K562 (cell line): ENCODE data around the gene DCP1B. TPM values are rescaled to one million over a fixed set of nuclear protein-coding genes. Genes with fewer than 3 reads are reported as not detected.

Source experiments
- ATAC-seq: fragments of 200-7000 bp; cut with Tn5 transposase; 3 replicates; pipeline ENCODE4 v1.9.1; 2020; ENCODE audit warnings: moderate library complexity
- BruUV-seq: library from RNA; stranded (reverse); fragments of 400-500 nt; replicated peaks from 2 replicates; lab custom pipeline; 2021; lab: Mats Ljungman, UMichigan
- CTCF ChIA-PET: fragments of 300-600 bp; formaldehyde crosslinking; extraction: SDS; loops from one replicate; lab custom pipeline; 2021; ENCODE audit warnings: low intra/inter-chr PET ratio; lab: Yijun Ruan, JAX
- POLR2A ChIA-PET: fragments of 300-600, 350-650 bp; sonication (Branson Sonifier 250); formaldehyde crosslinking; extraction: SDS; loops from one replicate; lab custom pipeline; 2021; ENCODE audit warnings: antibody characterized with exemption, inconsistent platforms; lab: Yijun Ruan, JAX
- DNase-seq, 4 experiments: peaks; one replicate each; pipeline versions ENCODE4 v3.0.0 to v3.0.0-alpha.2; 2011 to 2018; ENCODE audit warnings: low spot score in 3 of 4, mixed read lengths in 3 of 4; ENCODE audit errors: extremely low read depth in 1 of 4
- FAIRE-seq: peaks from 2 replicates; lab custom pipeline; 2011; peaks lifted over from hg19 to GRCh38; lab: Jason Lieb, UNC
- H2AFZ ChIP-seq: 2 replicates; pipeline ENCODE4 v1.6.0; 2011; ENCODE audit warnings: low read depth, low read length, control low read depth, inconsistent platforms
- H3K27ac ChIP-seq: fragments of 200-600 bp; 3 replicates; pipeline ENCODE4 v1.8.0; 2011; ENCODE audit warnings: low read depth, mild to moderate bottlenecking, control low read depth, inconsistent platforms, low read length, moderate library complexity, mixed read lengths; ENCODE audit errors: extremely low read depth
- H3K27me3 ChIP-seq, 2 experiments: fragments of 300-600 bp in 1 of 2; 2 replicates in 1 of 2; 3 replicates in 1 of 2; pipeline versions ENCODE4 v1.6.0 to v1.8.0; 2011; ENCODE audit warnings: inconsistent platforms in 2 of 2, low read length in 2 of 2, mild to moderate bottlenecking in 1 of 2, mixed read lengths in 1 of 2, moderate library complexity in 1 of 2; ENCODE audit not compliant: control insufficient read depth in 2 of 2, insufficient read depth in 2 of 2
- H3K36me3 ChIP-seq: fragments of 300-600 bp; 3 replicates; pipeline ENCODE4 v1.8.0; 2011; ENCODE audit warnings: mild to moderate bottlenecking, low read length, inconsistent platforms; ENCODE audit not compliant: control insufficient read depth, insufficient read depth
- H3K4me1 ChIP-seq, 2 experiments: fragments of 200-600 bp in 1 of 2; replicated peaks in 1 of 2; 2 replicates in 1 of 2; 3 replicates in 1 of 2; pipeline versions ENCODE4 v1.5.1 to v1.8.0; 2011; ENCODE audit warnings: inconsistent platforms in 2 of 2, low read length in 2 of 2, mild to moderate bottlenecking in 1 of 2, mixed read lengths in 1 of 2, moderate library complexity in 1 of 2; ENCODE audit not compliant: control insufficient read depth in 2 of 2, insufficient read depth in 2 of 2
- H3K4me2 ChIP-seq: 2 replicates; pipeline ENCODE4 v1.6.1; 2011; ENCODE audit warnings: low read length, control low read depth, inconsistent platforms, mixed read lengths; ENCODE audit not compliant: insufficient read depth
- H3K4me3 ChIP-seq: fragments of 200-600 bp; sonication (generic), shearing (Covaris generic); 2 replicates; pipeline ENCODE4 v1.5.1; 2016; ENCODE audit warnings: control low read depth, inconsistent platforms
- H3K79me2 ChIP-seq: fragments of 200-600 bp; 3 replicates; pipeline ENCODE4 v1.8.0; 2011; ENCODE audit warnings: low read length, inconsistent platforms; ENCODE audit not compliant: control insufficient read depth, insufficient read depth
- H3K9ac ChIP-seq, 2 experiments: 2 replicates each; pipeline versions ENCODE4 v1.6.0 to v1.6.1; 2011; ENCODE audit warnings: low read depth in 2 of 2, low read length in 2 of 2, control low read depth in 1 of 2, inconsistent platforms in 1 of 2, mild to moderate bottlenecking in 1 of 2, mixed read lengths in 1 of 2; ENCODE audit not compliant: insufficient read depth in 1 of 2
- H3K9me1 ChIP-seq: one replicate; pipeline ENCODE4 v1.6.0; 2011; ENCODE audit warnings: inconsistent platforms, mild to moderate bottlenecking, low read length, moderate library complexity; ENCODE audit not compliant: control insufficient read depth, insufficient read depth
- H3K9me3 ChIP-seq: replicated peaks from 2 replicates; pipeline ENCODE4 v1.5.1; 2011; ENCODE audit warnings: low read depth, low read length, inconsistent platforms; ENCODE audit not compliant: control insufficient read depth, insufficient read depth
- H4K20me1 ChIP-seq: replicated peaks from 2 replicates; pipeline ENCODE4 v1.6.1; 2011; ENCODE audit warnings: low read length, inconsistent platforms, mixed read lengths; ENCODE audit not compliant: control insufficient read depth, insufficient read depth
- E2F3 ChIP-seq: fragments of 250-450 bp; sonication (Bioruptor Pico); IDR thresholded peaks from 2 replicates; pipeline ENCODE4 v1.4.0; 2020; ENCODE audit warnings: mild to moderate bottlenecking
- GTF2B ChIP-seq: IDR thresholded peaks from 2 replicates; pipeline ENCODE4 v1.6.1; 2011; ENCODE audit not compliant: insufficient read length; ENCODE audit errors: extremely low read depth
- KAT7 ChIP-seq: sonication (generic); formaldehyde crosslinking; IDR thresholded peaks from 2 replicates; pipeline ENCODE4 v1.8.0; 2022; ENCODE audit warnings: missing genetic modification reagents, mild to moderate bottlenecking, borderline replicate concordance
- MXI1 ChIP-seq: IDR thresholded peaks from 2 replicates; pipeline ENCODE4 v1.6.1; 2011; ENCODE audit warnings: low read depth, mild to moderate bottlenecking, improper control_type of control experiment, low read length
- NFE2 ChIP-seq: IDR thresholded peaks from 2 replicates; pipeline ENCODE4 v1.6.1; 2014; ENCODE audit warnings: antibody characterized with exemption, low read depth
- POLR2G ChIP-seq: fragments of 200-400 bp; formaldehyde crosslinking; IDR thresholded peaks from 2 replicates; pipeline ENCODE4 v1.6.1; 2017; ENCODE audit warnings: low read depth, mild to moderate bottlenecking, antibody characterized with exemption, low read length, moderate library complexity
- POU5F1 ChIP-seq: fragments of 150-350 bp; IDR thresholded peaks from 2 replicates; pipeline ENCODE4 v1.6.1; 2014; ENCODE audit warnings: borderline replicate concordance, low read length, low read depth, mild to moderate bottlenecking; ENCODE audit not compliant: partially characterized antibody
- SLC30A9 ChIP-seq: fragments of 250-450 bp; sonication (Bioruptor Pico); IDR thresholded peaks from 2 replicates; pipeline ENCODE4 v1.8.0; 2022; ENCODE audit warnings: mild to moderate bottlenecking, moderate library complexity
- ZBED1 ChIP-seq: IDR thresholded peaks from 2 replicates; pipeline ENCODE4 v1.6.1; 2014
- ZBTB26 ChIP-seq: fragments of 450-650 bp; formaldehyde crosslinking; IDR thresholded peaks from 2 replicates; pipeline ENCODE4 v1.4.0; 2022; ENCODE audit warnings: missing genetic modification characterization
- ZNF263 ChIP-seq: sonication (generic); formaldehyde crosslinking; IDR thresholded peaks from 2 replicates; pipeline ENCODE4 v1.8.0; 2022; ENCODE audit warnings: mild to moderate bottlenecking, missing genetic modification reagents, borderline replicate concordance
- ZNF57 ChIP-seq: fragments of 450-650 bp; formaldehyde crosslinking; IDR thresholded peaks from 2 replicates; pipeline ENCODE4 v1.4.0; 2020; ENCODE audit warnings: mild to moderate bottlenecking, moderate library complexity
- ZNF589 ChIP-seq: fragments of 200-800 bp; sonication (Bioruptor generic); IDR thresholded peaks from 2 replicates; pipeline ENCODE4 v1.6.1; 2016; ENCODE audit warnings: low read depth, missing genetic modification characterization, missing compliant biosample characterization
- WGBS: fragments of 100-300 bp; shearing (Covaris generic); methylation state at CpG from one replicate; pipeline ENCODE4 v1.1.6; 2016; ENCODE audit warnings: low coverage, mixed read lengths; ENCODE audit not compliant: insufficient coverage; ENCODE audit errors: missing lambda C conversion rate; 5-methylcytosine and 5-hydroxymethylcytosine counted together
- in situ Hi-C: fragments of 300-500 bp; cut with MboI; formaldehyde crosslinking; loops from 4 replicates; pipeline ENCODE4 v1.15.0; 2018; ENCODE audit warnings: inconsistent platforms, mixed read lengths
- intact Hi-C: fragments of 100-400 bp; cut with micrococcal nuclease; formaldehyde crosslinking; loops from 2 replicates; pipeline ENCODE4 v1.14.2; 2022
- polyA plus RNA-seq, 8 experiments: library from polyadenylated mRNA; depleted of rRNA in 4 of 8; stranded (reverse) in 5 of 8; unstranded in 3 of 8; fragments of >200 nt; fragmentation: Nextera tagmentation in 2 of 8; fragmentation: Illumina TruSeq in 1 of 8; extraction: Ambion mirVana in 2 of 8; extraction: Trizol in 1 of 8; gene quantifications; 2 replicates each; pipeline versions ENCODE4 v1.2.1 to v1.2.3, GENCODE V29; 2011 to 2014; ENCODE audit warnings: inconsistent platforms in 1 of 8, missing spikeins in 1 of 8
- total RNA-seq, 7 experiments: library from RNA; depleted of rRNA in 6 of 7; stranded (reverse); fragments of >200 nt in 6 of 7; fragmentation: Illumina TruSeq in 2 of 7; extraction: Trizol in 2 of 7; gene quantifications; 2 replicates each; pipeline versions ENCODE4 v1.2.1 to v1.2.3, GENCODE V29; 2011 to 2021; ENCODE audit warnings: low replicate concordance in 1 of 7
- TF ChIP-seq, protein P1 (sequence below): fragments of 250-450 bp; sonication (Bioruptor Pico); IDR thresholded peaks from 2 replicates; pipeline ENCODE4 v1.4.0; 2020; ENCODE audit warnings: mild to moderate bottlenecking, moderate library complexity
- TF ChIP-seq, protein P2 (sequence below): sonication (generic); formaldehyde crosslinking; IDR thresholded peaks from 2 replicates; pipeline ENCODE4 v1.8.0; 2022; ENCODE audit warnings: mild to moderate bottlenecking, missing genetic modification reagents, borderline replicate concordance

DCP1B gene
- total and polyA plus RNA-seq, 9 of the 15 experiments (the other 6 are each of a cell fraction or from before 2014, with no cell fraction given): 0.83 to 7.3 (median 3.4) TPM

DNA sequence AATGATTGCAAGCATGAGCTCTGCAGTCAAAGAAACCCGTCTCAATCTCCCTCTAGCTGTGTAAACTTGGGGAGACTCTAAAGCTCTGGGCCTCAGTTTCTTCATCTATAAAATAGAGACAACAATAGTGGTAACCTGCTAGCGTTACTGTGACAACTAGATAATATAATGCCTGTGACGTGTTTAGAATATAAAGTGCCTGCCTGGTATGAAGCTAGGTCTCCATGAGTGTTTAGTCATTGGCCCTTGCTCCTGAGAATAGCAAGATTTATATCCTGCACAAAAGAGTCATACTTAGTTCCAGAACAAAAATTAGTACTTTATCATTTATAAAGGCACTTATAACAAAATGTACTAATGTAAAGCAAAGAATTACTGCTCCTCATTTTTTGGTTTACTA lies 8.8 kb upstream of the DCP1B start:
- in situ Hi-C loops: no loop called here
- BruUV-seq: no TSS peak
- WGBS: 0% methylated on average over 3 of the region's 3 CpGs
- Histone ChIP-seq H4K20me1 (no peaks in the 10 kb centered on the region), H3K4me3 (no peak overlapping the region), H3K9me3 (no peaks in the 10 kb centered on the region), H3K27ac (no peak overlapping the region), H3K36me3 (no peaks in the 10 kb centered on the region), H3K9ac (no peak overlapping the region), H3K4me1 (no peaks in the 10 kb centered on the region), H3K9me1 (no peaks in the 10 kb centered on the region), H3K27me3 (peaks cover 0 to 4% of the 10 kb centered on the region in 2 experiments; a peak in 2 of 5 replicates), H3K79me2 (no peaks in the 10 kb centered on the region), H3K4me2 (no peak overlapping the region)
- intact Hi-C loops: no loop called here
- POLR2A ChIA-PET: no interaction called here
- CTCF ChIA-PET: no interaction called here
- FAIRE-seq: no peak
- DNase-seq: no peak
- TF ChIP-seq GTF2B (no peak), KAT7 (CRISPR knock-in tag) (no peak), SLC30A9 (CRISPR knock-in tag) (no peak), ZBED1 (no peak), ZBTB26 (CRISPR knock-in tag) (no peak), POLR2G (no peak), ZNF57 (CRISPR knock-in tag) (no peak), ZNF263 (no peak), NFE2 (no peak), ZNF589 (CRISPR knock-in tag) (no peak), POU5F1 (no peak), MXI1 (no peak), E2F3 (CRISPR knock-in tag) (no peak)
- TF ChIP-seq, protein P1, sequence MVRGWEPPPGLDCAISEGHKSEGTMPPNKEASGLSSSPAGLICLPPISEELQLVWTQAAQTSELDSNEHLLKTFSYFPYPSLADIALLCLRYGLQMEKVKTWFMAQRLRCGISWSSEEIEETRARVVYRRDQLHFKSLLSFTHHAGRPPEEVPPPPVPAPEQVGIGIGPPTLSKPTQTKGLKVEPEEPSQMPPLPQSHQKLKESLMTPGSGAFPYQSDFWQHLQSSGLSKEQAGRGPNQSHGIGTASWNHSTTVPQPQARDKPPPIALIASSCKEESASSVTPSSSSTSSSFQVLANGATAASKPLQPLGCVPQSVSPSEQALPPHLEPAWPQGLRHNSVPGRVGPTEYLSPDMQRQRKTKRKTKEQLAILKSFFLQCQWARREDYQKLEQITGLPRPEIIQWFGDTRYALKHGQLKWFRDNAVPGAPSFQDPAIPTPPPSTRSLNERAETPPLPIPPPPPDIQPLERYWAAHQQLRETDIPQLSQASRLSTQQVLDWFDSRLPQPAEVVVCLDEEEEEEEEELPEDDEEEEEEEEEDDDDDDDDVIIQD (CRISPR knock-in tag): no peak
- TF ChIP-seq, protein P2, sequence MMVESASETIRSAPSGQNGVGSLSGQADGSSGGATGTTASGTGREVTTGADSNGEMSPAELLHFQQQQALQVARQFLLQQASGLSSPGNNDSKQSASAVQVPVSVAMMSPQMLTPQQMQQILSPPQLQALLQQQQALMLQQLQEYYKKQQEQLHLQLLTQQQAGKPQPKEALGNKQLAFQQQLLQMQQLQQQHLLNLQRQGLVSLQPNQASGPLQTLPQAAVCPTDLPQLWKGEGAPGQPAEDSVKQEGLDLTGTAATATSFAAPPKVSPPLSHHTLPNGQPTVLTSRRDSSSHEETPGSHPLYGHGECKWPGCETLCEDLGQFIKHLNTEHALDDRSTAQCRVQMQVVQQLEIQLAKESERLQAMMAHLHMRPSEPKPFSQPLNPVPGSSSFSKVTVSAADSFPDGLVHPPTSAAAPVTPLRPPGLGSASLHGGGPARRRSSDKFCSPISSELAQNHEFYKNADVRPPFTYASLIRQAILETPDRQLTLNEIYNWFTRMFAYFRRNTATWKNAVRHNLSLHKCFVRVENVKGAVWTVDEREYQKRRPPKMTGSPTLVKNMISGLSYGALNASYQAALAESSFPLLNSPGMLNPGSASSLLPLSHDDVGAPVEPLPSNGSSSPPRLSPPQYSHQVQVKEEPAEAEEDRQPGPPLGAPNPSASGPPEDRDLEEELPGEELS (CRISPR knock-in tag): no peak
- TF ChIP-seq, all 486 proteins: peak for 0
- ATAC-seq: no peak
- no peak overlapping the region for H2AFZ ChIP-seq
